SU-DHL-6 (cell line): ENCODE data around the gene FAM53B.

Source experiments
- H2AFZ ChIP-seq: fragments of 200-600 bp; sonication (generic); 2 replicates; pipeline ENCODE4 v1.6.1; 2014; ENCODE audit warnings: low read depth, mild to moderate bottlenecking, moderate library complexity, mixed read lengths, antibody characterized with exemption, low read length; ENCODE audit not compliant: severe bottlenecking
- H3F3A ChIP-seq: fragments of 200-600 bp; shearing (Covaris generic); 2 replicates; pipeline ENCODE4 v1.6.0; 2016; ENCODE audit warnings: antibody characterized with exemption, mild to moderate bottlenecking; ENCODE audit not compliant: insufficient read depth
- H3K27ac ChIP-seq: fragments of 200-600 bp; sonication (generic); 2 replicates; pipeline ENCODE4 v1.5.1; 2016; ENCODE audit warnings: low read depth, mild to moderate bottlenecking, low read length, moderate library complexity, mixed read lengths
- H3K27me3 ChIP-seq: fragments of 200-600 bp; sonication (generic), shearing (Covaris generic); 2 replicates; pipeline ENCODE4 v1.6.0; 2014; ENCODE audit warnings: mild to moderate bottlenecking, low read length
- H3K36me3 ChIP-seq: fragments of 200-600 bp; sonication (generic); 2 replicates; pipeline ENCODE4 v1.6.1; 2014; ENCODE audit warnings: mild to moderate bottlenecking, low read length, mixed read lengths
- H3K4me2 ChIP-seq: fragments of 300-600, 200-600 bp; shearing (Covaris generic), sonication (generic); 2 replicates; pipeline ENCODE4 v1.6.0; 2014; ENCODE audit warnings: low read length, low read depth, mild to moderate bottlenecking; ENCODE audit not compliant: poor library complexity, severe bottlenecking
- H3K4me3 ChIP-seq: fragments of 200-600 bp; sonication (generic); 2 replicates; pipeline ENCODE4 v1.5.1; 2014; ENCODE audit warnings: antibody characterized with exemption, low read length, mild to moderate bottlenecking, mixed read lengths; ENCODE audit not compliant: insufficient read depth, poor library complexity, severe bottlenecking
- H3K79me2 ChIP-seq: fragments of 200-600 bp; sonication (generic); 2 replicates; pipeline ENCODE4 v1.6.1; 2014; ENCODE audit warnings: mild to moderate bottlenecking, low read length, moderate library complexity; ENCODE audit not compliant: insufficient read depth
- H3K9ac ChIP-seq: fragments of 200-600 bp; sonication (generic); 2 replicates; pipeline ENCODE4 v1.7.0; 2014; ENCODE audit warnings: mild to moderate bottlenecking, low read length
- H3K9me2 ChIP-seq: fragments of 200-600 bp; sonication (generic); replicated peaks from 2 replicates; pipeline ENCODE4 v1.6.1; 2014; ENCODE audit warnings: low read length; ENCODE audit not compliant: insufficient read depth
- H3K9me3 ChIP-seq: fragments of 200-600 bp; sonication (generic); 2 replicates; pipeline ENCODE4 v1.6.1; 2014; ENCODE audit warnings: low read length, mixed read lengths; ENCODE audit not compliant: insufficient read depth
- H4K20me1 ChIP-seq: fragments of 200-600 bp; sonication (generic); 2 replicates; pipeline ENCODE4 v1.6.1; 2014; ENCODE audit warnings: low read depth, mild to moderate bottlenecking, antibody characterized with exemption, low read length, moderate library complexity, mixed read lengths
- EZH2phosphoT487 ChIP-seq: fragments of 200-600 bp; sonication (generic), shearing (Covaris generic); conservative IDR thresholded peaks from 2 replicates; pipeline ENCODE4 v1.6.1; 2018; ENCODE audit warnings: mild to moderate bottlenecking, antibody characterized with exemption, low read length, moderate library complexity, mixed read lengths
- TF ChIP-seq, protein P1 (sequence below): fragments of 200-600 bp; sonication (generic); IDR thresholded peaks from one replicate; pipeline ENCODE4 v1.5.1; 2017; ENCODE audit warnings: antibody characterized with exemption, mild to moderate bottlenecking, low read length, moderate library complexity; ENCODE audit not compliant: insufficient read depth, poor library complexity, severe bottlenecking

Gene FAM53B

DNA sequence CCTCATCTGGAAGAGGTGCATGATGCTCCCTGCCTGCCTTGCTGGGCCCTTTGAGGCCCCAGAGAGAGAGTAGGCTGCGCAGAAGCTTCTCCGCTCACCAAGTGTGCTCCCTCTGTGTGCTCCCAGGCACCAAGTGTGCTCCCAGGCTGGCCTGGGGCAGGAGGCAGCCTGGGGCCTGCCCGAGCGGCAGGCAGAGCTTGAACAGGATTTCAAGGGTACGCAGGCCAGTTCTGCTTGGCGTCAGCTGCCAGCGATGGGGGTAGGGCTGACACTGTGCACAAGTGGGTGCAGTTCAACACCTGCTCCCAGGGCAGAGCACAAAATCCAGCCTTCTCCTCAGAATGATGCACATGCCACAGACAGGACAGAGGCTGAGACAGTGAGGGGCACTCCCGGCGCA is 119.7 kb downstream of the FAM53B start:
- Histone ChIP-seq H3K36me3 (no peaks in the 10 kb centered on the region; the same call in 1 of the 2 replicates), H3K4me3 (no peak overlapping the region), H3K27me3 (no peaks in the 10 kb centered on the region), H3K9ac (peak overlapping the region; percentile 52), H4K20me1 (no peaks in the 10 kb centered on the region), H2AFZ (no peak overlapping the region), H3K9me3 (no peaks in the 10 kb centered on the region), H3K27ac (peak overlapping the region; percentile 99), H3K79me2 (peaks cover 84% of the 10 kb centered on the region), H3K4me2 (peak overlapping the region; percentile 50), H3K9me2 (no peaks in the 10 kb centered on the region), H3F3A (peaks cover 82% of the 10 kb centered on the region)
- TF ChIP-seq, protein P1, sequence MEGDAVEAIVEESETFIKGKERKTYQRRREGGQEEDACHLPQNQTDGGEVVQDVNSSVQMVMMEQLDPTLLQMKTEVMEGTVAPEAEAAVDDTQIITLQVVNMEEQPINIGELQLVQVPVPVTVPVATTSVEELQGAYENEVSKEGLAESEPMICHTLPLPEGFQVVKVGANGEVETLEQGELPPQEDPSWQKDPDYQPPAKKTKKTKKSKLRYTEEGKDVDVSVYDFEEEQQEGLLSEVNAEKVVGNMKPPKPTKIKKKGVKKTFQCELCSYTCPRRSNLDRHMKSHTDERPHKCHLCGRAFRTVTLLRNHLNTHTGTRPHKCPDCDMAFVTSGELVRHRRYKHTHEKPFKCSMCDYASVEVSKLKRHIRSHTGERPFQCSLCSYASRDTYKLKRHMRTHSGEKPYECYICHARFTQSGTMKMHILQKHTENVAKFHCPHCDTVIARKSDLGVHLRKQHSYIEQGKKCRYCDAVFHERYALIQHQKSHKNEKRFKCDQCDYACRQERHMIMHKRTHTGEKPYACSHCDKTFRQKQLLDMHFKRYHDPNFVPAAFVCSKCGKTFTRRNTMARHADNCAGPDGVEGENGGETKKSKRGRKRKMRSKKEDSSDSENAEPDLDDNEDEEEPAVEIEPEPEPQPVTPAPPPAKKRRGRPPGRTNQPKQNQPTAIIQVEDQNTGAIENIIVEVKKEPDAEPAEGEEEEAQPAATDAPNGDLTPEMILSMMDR = no peak
- no peak for TF ChIP-seq EZH2phosphoT487

DNA sequence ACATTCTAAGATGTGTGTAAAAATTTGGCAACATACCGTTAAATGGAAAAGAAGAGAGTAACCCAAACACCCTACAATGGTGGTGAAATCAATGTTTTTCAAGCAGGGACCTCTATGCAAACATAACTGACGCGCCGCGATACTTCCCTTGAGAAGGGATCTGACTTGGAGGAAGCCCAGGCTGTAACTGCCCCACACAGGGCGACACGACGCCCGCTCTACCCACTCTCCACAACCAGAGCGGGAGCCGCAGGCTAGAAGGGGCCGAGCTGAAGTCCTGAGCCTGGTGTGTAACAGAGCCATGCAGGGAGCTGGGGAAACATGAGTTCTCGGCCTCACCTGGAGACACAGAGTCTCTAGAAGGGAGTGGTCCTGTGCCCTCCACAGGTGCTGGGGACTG is 120.2 kb downstream of the FAM53B start:
- H3K9me2 ChIP-seq = no peaks in the 10 kb centered on the region

DNA sequence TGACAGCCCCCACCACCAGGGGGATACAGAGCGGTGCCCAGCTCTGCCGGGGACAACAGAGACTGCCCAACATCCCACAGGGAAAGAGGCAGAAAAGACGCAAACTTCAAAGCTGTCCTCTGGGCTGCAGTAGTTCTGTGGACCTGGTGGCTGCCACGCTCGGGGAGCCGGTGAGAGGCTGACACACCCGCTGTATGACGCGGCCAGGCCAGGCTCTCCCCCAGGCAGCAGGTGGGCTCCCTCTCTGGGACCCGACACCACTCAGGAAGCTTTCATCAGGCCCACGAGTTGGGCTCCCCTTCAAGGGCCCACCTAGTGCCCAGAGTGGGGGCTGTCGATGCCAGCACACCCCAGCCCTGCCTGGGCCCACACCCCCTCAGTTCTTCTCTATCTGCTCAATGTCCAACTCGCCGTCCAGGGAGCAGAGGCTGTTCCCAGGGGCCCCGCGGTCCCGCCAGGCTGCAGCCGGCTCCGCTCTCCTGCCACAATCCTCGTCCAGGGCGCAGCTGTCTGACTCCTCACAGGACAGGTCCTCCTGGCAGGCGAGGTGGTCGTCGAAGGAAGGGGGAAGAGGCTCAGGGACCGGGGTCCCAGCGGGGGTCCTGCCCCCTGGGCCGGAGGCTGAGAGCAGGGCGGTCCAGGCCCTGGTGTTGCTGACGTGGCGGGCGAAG is 121.2 kb downstream of the FAM53B start:
- peak overlapping the region; percentile 70 for H3K9ac ChIP-seq
- H4K20me1 ChIP-seq = no peaks in the 10 kb centered on the region
- H3K9me3 ChIP-seq = no peaks in the 10 kb centered on the region
- H3K4me3 ChIP-seq = no peak overlapping the region
- peaks cover 83% of the 10 kb centered on the region for H3F3A ChIP-seq
- peak overlapping the region; percentile 56 for H3K4me2 ChIP-seq
- H3K79me2 ChIP-seq = peaks cover 70% of the 10 kb centered on the region
- no peaks in the 10 kb centered on the region; the same call in 1 of the 2 replicates for H3K36me3 ChIP-seq
- H3K9me2 ChIP-seq = no peaks in the 10 kb centered on the region
- no peak overlapping the region for H2AFZ ChIP-seq
- TF ChIP-seq, protein P1 = no peak
- TF ChIP-seq EZH2phosphoT487 = no peak
- H3K27me3 ChIP-seq = no peaks in the 10 kb centered on the region
- peak overlapping the region; percentile 99 for H3K27ac ChIP-seq

More for the DNA sequence above, 120.2 kb downstream of the FAM53B start:
- H3K27me3 ChIP-seq = no peaks in the 10 kb centered on the region
- no peaks in the 10 kb centered on the region; the same call in 1 of the 2 replicates for H3K36me3 ChIP-seq
- H3K79me2 ChIP-seq = peaks cover 79% of the 10 kb centered on the region
- H2AFZ ChIP-seq = no peak overlapping the region
- TF ChIP-seq, protein P1 = no peak
- no peak for TF ChIP-seq EZH2phosphoT487
- H3K4me3 ChIP-seq = no peak overlapping the region
- H3K9ac ChIP-seq = peak overlapping the region; percentile 52
- H3K9me3 ChIP-seq = no peaks in the 10 kb centered on the region
- H3K27ac ChIP-seq = peak overlapping the region; percentile 99
- H3F3A ChIP-seq = peaks cover 82% of the 10 kb centered on the region
- no peaks in the 10 kb centered on the region for H4K20me1 ChIP-seq
- peak overlapping the region; percentile 50 for H3K4me2 ChIP-seq
